GM23248 (cell line): ENCODE results near the gene PPFIBP1.

Experiments
- EZH2 ChIP-seq: fragments of 200-600 bp; sonication (generic); IDR thresholded peaks from 2 replicates; pipeline ENCODE4 v1.6.1; 2018; ENCODE audit warnings: antibody characterized with exemption, mild to moderate bottlenecking; ENCODE audit not compliant: insufficient read depth, poor library complexity, severe bottlenecking
- EZH2phosphoT487 ChIP-seq: fragments of 200-600 bp; sonication (generic); IDR thresholded peaks from 2 replicates; pipeline ENCODE4 v1.6.1; 2018; ENCODE audit warnings: antibody characterized with exemption, moderate library complexity, mild to moderate bottlenecking, low read depth; ENCODE audit not compliant: insufficient read depth

GRCh38 chr12:27511031-27511722, 12.8 kb upstream of the PPFIBP1 start:
- TF ChIP-seq EZH2 (no peak), EZH2phosphoT487 (no peak)
